Glomerular visceral epithelial cell (primary cell): ENCODE data around the gene CDK5RAP1.

ENCODE experiments used
- DNase-seq: peaks from one replicate; pipeline ENCODE4 v3.0.0-alpha.2; 2016; ENCODE audit errors: extremely low spot score

Gene CDK5RAP1

DNA sequence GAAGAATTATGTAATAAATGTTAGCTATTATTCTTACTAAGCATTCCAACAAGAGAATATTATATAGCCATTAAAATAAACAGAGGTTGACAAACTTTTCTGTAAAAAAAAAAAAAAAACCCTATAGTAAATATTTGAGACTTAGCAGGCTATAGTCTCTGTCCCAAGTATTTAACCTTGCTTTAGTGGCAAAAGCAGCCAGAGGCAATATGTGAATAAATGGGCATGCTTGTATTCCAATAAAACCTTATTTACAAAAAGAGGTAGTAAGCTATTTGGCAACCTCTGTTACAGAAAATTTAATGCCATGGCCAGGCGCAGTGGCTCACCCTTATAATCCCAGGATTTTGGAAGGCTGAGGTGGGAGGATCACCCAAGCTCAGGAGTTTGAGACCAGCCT lies 14.6 kb downstream of the CDK5RAP1 start:
- DNase-seq = no peak

DNA sequence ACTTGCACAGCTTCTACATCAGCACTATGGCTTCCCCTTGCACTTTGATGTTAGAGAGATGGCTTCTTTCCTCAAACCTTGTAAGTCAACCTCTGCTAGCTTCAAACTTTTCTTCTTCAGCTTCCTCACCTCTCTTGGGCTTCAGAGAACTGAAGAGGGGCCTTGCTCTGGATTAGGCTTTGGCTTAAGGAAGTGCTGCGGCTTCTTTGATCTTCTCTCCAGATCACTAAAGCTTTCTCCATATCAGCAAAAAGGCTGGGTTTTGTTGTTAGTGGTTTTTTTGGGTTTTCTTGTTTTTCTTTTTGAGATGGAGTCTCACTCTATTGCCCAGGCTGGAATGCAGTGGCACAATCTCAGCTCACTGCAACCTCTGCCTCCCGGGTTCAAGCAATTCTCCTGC lies 24.0 kb downstream of the CDK5RAP1 start:
- DNase-seq = no peak

DNA sequence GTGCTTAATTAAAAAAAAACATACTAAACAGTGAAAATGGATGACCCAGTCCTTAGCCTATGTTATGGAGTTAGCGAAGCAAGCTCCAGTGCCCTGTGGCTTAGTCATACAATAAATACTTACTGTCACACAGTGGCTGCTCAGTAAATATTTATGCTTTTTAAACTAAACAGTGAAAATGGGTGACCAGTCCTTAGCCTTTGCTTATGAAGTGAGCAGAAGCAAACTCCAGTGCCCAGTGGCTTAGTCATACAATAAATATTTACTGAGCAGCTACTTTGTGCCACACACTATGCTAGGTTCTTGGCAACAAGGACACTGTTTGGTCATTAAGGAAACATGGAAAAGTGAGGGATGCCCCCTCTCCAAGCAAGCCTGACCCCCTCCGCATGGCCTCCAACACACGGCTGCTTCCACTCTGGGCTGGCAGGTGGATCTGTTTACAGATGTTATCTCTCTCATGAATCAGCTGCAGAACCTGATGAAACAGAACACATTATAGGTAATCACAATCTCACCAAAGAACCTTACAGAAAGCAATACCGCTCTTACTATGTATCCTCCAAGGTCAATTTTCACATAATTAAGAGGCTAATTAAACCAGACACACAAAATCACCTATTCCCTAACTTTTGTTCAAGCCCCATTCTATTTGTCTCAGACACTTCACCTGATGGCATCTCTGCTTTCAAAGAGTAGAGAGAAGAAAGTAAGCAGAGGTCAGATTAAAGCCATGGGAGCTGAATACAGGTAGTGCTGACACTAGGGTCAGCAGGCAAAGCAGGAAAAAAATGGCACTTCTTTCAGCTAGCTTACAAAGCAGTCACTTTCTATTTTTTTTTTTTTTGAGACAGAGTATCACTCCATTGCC lies 27.3 kb downstream of the CDK5RAP1 start:
- peak; percentile 60 for DNase-seq

DNA sequence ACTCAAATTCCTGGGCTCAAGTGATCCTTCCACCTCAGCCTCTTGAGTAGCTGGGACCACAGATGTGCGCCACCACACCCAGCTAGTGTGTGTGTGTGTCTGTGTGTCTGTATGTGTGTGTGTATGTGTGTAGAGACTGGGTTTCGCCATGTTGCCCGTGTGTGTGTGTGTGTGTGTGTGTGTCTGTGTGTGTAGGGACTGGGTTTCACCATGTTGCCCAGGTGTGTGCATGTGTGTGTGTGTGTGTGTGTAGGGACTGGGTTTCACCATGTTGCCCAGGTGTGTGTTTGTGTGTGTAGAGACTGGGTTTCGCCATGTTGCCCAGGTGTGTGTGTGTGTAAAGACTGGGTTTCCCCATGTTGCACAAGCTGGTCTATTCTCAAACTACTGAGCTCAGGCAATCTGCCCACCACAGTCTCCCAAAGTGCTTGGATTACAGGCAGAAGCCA lies 28.3 kb downstream of the CDK5RAP1 start:
- peak; percentile 45 for DNase-seq

DNA sequence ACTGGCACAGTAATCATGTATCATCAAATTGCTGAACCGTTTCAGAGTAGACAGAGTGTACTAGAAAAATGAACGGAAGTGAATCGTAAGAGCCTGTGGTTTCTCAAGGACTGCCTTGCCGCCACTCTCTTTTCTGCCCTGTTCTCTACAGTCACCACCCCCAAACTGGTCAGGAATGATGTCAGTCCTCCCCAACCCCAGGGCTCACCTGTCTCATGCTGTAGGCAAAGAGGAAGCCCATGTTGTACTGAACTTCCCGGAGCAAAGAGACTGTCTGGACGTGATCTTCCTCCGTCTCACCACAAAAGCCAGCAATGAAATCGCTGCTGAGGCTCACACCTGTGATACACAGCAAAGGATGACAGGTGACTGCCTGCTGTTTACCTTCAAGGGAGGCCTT lies 31.0 kb downstream of the CDK5RAP1 start:
- peak; percentile 88 for DNase-seq

DNA sequence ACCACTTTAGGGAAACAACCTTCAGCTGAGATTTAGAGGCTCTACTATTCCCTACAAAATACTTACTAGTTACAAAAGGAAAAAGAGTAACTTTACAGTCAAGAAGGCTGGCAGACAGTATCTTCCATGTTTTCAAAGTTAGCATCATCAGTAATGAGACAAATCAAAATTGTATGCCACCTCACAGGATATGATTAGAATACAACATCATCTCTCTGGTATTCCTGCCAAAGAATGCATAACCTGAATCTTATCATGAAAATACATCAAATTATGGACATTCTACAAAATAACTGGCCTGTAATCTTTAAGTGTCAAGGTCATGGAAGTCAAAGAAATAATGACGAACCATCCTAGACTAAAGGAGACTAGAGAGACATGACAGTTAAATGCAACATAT lies 38.4 kb downstream of the CDK5RAP1 start:
- no peak for DNase-seq

DNA sequence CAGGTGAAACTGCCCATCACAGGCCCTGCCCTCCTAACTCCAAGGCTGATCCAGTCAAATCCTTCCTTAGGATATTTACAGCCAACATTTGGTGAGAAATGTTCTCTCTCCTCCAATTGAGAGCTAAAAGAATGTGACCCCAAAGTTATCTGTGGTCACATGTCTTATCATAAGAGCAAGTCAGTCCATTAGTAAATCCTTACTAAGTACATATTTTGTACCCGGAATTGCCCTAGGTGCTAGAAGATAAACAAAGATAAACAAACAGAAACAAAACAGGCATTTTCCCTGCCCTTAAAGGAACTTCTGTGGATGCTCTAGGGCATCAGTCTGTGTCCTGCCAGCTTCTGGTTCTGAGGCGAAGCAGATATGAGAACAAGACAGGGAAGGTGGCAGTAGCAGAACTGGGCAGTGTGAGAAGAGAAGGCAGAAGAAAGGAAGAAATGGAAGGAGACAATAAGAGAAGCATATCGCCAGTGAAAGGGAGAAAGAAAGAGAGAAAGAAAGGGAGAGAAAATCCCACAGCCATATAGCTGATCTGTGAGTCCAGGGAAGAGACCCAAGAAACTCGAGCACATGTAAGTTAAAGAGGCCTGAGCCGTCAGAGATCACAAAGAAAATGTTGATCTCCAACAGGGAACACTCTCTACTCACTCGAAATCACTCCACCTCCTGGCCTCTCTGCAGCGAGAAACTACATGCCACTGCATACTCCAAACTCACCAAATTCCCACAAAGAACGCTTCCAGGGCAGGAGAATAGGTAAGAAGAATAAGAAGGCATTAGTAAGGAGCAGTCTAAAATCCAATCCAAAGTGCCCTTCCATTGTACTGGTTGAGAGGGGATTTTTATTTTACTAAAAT lies 41.7 kb downstream of the CDK5RAP1 start:
- DNase-seq = no peak

DNA sequence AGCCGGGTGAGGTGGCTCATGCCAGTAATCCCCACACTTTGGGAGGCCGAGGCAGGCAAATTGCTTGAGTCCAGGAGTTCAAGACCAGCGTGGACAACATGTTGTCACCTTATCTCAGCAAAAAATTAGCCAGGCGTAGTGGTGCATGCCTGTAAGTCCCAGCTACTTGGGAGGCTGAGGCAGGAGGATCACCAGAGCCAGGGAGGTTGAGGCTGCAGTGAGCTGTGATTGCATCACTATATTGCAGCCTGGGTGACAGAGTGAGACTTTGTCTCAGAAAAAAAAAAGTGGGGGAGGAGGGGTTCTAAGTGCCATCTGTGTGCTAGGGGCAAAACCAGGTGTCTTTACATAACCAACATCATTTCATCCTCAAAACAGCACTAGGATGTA lies 48.3 kb downstream of the CDK5RAP1 start:
- DNase-seq = no peak

DNA sequence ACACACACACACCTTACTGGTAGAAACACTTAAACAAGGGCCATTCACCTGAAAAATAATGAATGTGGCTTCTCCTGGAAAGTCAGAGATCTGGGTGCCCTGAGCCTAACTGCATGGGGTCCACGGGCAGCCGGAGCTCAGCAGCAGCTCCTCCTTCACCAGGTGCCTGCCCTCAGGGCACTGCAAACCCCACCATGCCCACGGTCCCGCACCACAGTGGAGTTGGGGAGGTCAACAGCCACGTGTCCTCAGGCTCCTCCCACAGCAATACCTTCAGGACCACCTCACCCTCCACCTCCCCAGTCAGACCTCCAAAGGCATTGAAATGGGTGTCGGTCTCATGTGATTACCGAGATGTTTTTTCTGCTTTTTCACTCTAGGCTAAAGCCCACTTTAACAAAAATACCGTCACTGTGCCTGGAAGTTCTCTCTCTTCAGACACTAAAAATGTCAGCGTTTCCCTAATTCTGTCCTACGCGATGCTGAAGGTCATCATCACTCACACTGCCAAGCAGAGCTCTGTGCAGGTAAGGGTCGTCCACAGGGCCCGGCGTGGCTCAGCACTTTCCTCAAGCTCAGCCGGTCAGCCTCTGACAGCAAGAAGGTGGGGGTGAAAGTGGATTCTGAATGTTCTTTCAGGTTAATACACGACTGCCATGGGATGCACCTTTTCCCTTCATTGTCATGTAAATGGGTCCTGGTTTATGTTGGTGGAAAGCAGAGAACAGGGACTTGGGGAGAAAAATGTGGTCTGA lies 48.9 kb downstream of the CDK5RAP1 start:
- DNase-seq = no peak

DNA sequence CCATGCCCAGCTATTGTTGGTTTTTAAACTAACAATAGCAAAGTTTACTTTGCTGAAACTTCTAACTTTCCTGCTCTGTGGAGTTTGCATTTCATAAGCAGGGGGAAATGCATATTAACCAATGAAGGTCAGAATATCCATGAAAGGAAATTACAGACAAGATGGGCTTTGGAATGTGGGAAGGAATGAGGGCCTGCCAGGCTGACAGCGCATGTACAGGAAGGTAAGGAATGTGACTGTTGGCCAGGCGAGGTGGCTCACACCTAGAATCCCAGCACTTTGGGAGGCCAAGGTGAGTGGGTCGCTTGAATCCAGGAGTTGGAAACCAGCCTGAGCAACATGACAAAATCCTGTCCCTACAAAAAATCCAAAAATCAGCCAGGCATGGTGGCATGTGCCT lies 49.6 kb downstream of the CDK5RAP1 start:
- DNase-seq = no peak

DNA sequence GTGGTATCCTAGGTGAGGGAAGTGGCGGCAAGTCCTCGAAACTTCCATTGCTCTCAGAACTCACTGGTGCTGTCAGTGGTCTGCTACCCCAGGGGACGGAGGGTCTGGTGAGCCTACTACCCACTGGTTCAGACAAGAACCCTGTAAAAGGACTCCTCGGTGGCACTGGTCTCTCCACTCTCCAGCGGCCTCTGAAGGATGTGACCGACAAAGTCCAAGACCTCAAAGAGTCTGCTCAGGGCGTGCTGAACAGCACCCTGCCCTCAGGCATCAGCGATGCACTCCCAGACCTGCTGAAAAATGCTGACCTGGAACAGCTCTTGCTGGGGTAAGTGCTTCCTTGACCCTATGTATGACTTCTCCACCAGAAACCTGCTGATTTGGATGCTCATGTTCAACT lies 51.8 kb downstream of the CDK5RAP1 start:
- DNase-seq = no peak

DNA sequence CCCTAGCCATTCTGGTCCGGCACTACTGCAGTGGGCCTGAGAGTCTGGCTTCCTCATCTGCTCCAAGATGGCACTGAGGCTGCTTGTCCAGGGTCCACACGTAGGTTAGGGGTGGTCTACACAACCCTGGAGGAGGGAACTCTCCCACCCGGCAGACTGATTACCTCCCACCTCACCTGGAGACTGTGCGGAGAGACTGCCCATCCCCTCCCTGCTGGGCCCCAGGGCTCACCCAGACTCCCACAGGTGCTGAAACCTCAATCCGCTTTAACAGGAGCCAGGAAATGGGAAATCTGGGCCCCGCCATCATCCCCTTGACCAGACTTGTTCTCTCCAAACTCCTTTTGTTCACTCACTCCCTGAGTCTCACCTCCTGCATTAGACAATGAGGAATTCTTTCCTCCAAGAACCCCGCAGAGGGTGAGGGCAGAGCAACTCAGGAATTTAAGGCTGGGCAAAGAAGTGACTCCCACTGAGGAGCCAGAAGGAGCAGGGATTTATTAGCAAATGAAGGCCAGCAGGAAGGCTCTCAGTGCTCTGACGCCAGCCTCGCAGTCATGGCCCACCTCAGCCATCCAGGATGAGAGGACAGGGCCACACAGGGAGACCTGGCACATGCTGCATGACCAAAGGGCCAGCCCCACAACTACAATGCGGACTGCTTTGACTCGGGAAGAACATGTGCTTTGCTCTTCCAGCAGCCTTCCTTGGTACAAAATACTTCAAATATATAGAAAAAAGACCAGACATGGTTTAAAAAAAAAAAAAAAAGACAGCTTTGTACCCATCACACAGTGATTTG lies 53.0 kb downstream of the CDK5RAP1 start:
- no peak for DNase-seq

DNA sequence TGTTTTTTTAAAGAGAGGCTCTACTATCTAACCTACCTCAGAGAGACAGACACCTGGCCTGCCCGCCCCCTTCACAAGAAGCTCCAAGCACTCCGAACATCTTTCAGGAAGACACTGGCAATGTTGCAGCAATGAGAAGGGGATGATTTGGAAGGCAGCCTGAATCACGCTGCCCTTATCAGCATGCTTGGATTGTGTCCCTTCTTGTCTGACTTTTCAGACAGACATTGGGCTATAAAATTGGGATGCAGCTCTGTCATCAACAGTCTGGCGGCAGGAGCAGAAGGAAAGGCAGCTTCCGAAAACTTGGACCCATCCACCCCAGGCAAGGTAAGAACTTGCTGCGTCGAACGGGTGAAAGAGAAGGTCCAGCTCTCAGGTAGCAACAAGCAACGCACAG lies 56.0 kb downstream of the CDK5RAP1 start:
- no peak for DNase-seq

DNA sequence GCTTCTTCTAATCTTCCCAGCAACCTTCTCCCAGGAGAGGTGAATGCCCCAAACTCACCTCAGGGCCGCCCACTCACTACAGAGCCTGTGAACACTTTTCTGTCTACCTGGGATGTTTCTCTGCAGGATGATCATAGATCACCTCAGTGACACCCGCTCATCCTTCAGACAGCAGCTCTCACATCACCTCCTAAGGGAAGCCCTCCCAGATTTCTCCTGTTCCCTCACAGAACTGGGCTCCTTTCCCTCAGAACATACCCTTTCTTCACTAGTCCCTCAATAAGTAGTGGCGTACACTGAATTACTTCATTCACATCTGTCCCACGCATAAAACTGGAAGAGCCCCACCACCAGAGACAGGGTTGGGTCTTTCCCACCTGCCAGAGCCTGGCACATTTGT lies 57.8 kb downstream of the CDK5RAP1 start:
- no peak for DNase-seq

DNA sequence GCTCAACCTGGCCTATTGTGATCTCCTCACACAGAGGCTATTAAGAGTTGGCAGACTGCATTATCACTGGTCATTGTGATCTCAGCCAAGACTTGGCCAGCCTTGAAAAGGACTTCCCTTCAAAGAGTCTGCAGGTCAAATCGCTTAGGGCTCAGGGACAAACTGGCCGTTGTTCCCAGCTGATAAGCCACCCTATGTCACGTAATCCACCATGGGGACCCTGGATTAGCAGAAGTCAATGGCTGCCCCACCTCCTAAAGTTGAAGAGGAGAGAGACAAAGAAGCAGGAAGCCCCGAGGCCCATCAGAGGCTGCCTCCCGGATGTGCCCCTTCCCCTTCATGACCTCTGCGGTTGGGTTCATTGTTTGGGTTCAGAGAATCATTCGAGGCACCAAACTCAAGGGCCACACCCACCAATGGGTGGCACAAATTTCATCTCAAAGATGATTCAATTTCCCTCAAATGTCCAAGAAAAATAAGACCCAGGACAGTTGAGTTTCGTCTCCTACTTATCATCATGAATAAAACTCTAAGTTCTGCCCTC lies 61.7 kb downstream of the CDK5RAP1 start:
- DNase-seq = no peak

DNA sequence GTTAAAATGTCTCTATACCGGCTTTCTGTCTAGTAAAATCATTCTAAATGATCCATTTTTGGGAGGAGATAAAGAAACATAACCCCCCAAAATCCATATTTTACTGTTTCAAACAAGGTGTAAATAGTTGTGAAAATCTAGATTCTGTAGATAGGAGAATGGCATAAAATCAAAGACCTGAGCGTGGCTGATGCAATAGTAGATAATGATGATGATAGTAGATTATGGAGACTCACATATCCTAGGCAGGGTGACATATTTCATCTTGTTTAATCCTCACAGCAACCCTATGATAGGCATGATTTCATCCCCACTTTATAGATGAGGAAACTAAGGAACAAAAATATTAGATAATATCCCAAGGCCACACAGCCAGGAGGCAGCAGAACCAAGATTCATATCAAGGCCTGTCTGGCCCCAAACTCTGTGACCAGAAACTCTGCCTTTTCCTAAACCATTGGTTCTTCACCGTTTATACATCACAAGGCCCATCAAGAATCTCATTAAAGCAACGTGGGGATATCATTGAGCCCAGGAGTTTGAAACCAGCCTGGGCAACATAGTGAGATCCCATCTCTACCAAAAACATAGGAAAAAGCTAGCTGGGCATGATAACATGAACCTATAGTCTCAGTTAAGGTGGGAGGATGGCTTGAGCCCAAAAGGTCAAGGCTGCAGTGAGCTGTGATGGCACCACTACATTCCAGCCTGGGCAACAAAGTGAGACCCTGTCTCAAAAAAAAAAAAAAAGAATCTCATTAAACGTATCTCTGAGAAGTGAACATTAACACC lies 62.7 kb downstream of the CDK5RAP1 start:
- DNase-seq = no peak

DNA sequence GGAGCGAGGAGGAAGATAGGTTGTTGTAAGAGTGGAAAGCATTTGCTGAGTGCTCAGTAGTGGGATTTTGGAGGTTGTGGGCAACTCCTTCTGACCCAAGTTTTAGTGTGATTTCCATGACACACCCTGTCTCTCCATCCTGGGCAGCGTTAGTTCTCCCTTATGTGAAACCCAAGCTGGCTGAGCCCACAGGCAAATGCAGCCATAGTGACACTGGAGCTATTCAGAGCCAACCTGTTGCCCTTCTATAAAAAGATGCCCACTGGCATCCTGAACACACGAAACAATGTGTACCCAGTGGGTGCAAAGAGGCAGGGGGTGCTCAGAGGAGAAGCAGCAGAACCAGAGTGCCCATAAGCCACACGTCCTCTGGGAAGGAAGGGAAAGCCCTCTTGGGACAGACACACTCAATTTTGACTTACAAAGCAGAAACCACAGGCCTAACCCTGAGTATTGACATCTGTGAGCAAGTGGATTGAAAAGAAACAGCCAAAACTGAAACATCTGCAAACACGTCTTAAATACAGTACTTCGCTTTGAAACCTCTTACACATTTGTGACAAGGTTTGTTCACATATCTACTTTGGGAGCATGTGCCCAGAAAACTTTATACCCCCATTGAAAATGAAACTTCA lies 63.7 kb downstream of the CDK5RAP1 start:
- DNase-seq = no peak

DNA sequence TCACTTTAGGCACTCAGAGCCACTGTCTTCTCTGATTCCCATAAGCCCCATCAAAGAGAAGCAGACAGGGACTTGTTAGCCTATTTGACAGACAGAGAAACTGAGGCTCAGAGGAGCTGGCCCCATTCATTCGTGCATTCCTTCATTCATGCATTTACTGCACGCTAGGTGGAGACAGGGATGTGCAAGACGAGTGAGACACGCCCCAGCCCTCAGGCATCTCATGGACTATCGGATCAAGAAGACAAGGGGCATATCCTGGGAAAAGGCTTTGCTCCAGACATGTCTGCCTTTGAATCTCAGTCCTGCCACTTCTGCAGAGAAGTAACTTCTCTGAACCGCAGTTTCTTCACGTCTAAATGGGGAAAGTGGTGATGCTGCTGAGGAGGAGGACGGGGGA lies 64.2 kb downstream of the CDK5RAP1 start:
- no peak for DNase-seq

DNA sequence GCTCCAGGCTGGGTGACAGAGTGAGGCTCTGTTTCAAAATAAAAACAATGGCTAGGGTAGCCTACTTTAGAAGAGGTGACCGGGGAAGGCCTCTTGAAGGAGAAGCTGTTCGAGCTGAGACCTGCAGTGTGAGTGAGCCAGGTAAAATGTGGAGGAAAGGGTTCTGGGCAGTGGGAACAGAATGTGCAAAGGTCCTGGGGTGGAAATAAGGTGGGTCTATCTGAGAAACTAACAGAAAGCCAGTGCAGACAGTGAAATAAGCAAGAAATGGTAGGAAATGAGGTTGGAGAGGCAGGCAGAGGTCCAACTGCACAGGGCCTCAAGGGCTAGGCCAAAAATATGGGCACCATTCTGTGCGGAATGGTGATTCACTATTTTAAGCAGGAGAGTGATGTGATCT lies 64.9 kb downstream of the CDK5RAP1 start:
- no peak for DNase-seq

DNA sequence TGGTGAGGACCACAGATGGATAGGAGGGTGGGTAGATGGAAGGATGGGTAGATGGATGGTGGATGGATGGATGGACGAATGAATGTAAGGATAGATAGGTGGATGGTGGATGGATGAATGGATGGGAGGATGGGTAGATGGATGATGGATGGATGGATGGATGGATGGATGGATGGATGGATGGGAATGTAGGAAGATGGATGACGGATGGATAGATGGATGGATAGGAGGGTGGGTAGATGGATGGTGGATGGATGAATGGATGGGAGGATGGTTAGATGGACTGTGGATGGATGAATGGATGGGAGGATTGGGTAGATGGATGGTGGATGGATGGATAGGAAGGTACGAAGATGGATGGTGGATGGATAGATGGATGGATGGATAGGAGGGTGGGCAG lies 67.2 kb downstream of the CDK5RAP1 start:
- DNase-seq = no peak
